GM13976 (cell line): ENCODE data around the gene CHFR.
"Not testable (repeated sequence)": the region's sequence is repeated elsewhere in the genome, so short reads cannot be mapped to it uniquely, and the experiment has no call there.

ENCODE experiments used
- DNase-seq: peaks from one replicate; pipeline ENCODE4 v3.0.0; 2012; ENCODE audit warnings: low spot score
- CTCF ChIP-seq: IDR thresholded peaks from 2 replicates; pipeline ENCODE4 v1.5.1; 2012; ENCODE audit warnings: borderline replicate concordance, mild to moderate bottlenecking; ENCODE audit not compliant: insufficient read depth; ENCODE audit errors: extremely low read depth, missing control alignments, control extremely low read depth
- in situ Hi-C: fragments of 300-500 bp; cut with MboI; formaldehyde crosslinking; loops from one replicate; pipeline ENCODE4 v1.12.0; 2022; ENCODE audit warnings: low sequenced_read_pairs, mixed read lengths, inconsistent platforms; ENCODE audit not compliant: unreplicated experiment

The CHFR gene

GRCh38 chr12:132887513-132888351 is at the start of gene CHFR:
Gene CHFR, minus strand, starts transcription at chr12:132887605. Its CDS starts 277 bp downstream, at chr12:132887328.
- no peak for TF ChIP-seq CTCF
- DNase-seq: peak; percentile 98
- in situ Hi-C loops: no loop called here

- DNase-seq, in situ Hi-C loops: not testable (repeated sequence)
Measured at GRCh38 chr12:132936921-132937320, 49.5 kb upstream of the CHFR start.

GRCh38 chr12:132936163-132936562 is 48.8 kb upstream of the CHFR start:
- DNase-seq: no peak
- no peak for TF ChIP-seq CTCF
- in situ Hi-C loops: no loop called here

- TF ChIP-seq CTCF: no peak
- in situ Hi-C loops: no loop called here
- DNase-seq: no peak
Measured at GRCh38 chr12:132926415-132926833, 39.0 kb upstream of the CHFR start.

- TF ChIP-seq CTCF: no peak
- in situ Hi-C loops: no loop called here
- no peak for DNase-seq
Measured at GRCh38 chr12:132925597-132926414, 38.4 kb upstream of the CHFR start.

- no peak for TF ChIP-seq CTCF
- in situ Hi-C loops: no loop called here
- DNase-seq: no peak
Measured at GRCh38 chr12:132924356-132924755, 37.0 kb upstream of the CHFR start.

GRCh38 chr12:132923356-132923909 is 36.0 kb upstream of the CHFR start:
- DNase-seq: no peak
- TF ChIP-seq CTCF: no peak
- in situ Hi-C loops: no loop called here
